Frontal cortex (tissue), 4 donors: ENCODE data around the gene ZNF71. TPM values are rescaled to one million over a fixed set of nuclear protein-coding genes. Genes with fewer than 3 reads are reported as not detected.

Experiments
- DNase-seq, 2 donors: peaks; one replicate each; pipeline ENCODE4 v3.0.0; 2012; ENCODE audit warnings: low spot score in 2 of 2
- FAIRE-seq: peaks from 2 replicates; lab custom pipeline; 2012; peaks lifted over from hg19 to GRCh38; lab: Jason Lieb, UNC
- total RNA-seq: library from RNA; depleted of rRNA; stranded (reverse); fragments of >200 nt; gene quantifications from one replicate; pipeline ENCODE4 v1.2.3, GENCODE V29; 2014
- donor health status: control.
- donor health status: control.
- donor health status: control.

The ZNF71 gene
- total RNA-seq, result 14.7 TPM

GRCh38 chr19:56594783-56595547 lies at the start of gene ZNF71:
ZNF71 (plus strand) TSS chr19:56595302; CDS start chr19:56601559, 6,257 bp downstream.
- DNase-seq, result peak; percentile 92 to 94
- no peak for FAIRE-seq

DNA sequence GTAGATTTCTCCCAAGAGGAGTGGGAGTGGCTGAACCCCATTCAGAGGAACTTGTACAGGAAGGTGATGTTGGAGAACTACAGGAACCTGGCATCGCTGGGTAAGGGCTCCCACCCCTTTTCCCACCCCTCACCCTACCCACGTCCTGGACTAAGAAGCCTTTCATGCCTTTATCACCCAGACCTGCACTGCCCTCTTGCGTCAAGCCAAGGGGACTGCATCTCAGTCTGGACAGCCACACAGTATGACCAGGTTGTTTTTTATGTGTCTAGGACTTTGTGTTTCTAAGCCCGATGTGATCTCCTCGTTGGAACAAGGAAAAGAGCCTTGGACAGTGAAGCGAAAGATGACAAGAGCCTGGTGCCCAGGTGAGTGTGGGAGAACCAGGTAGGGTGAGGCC lies 47.6 kb upstream of the ZNF71 start:
- FAIRE-seq (no peak), DNase-seq (no peak)

GRCh38 chr19:56554272-56554869 lies 40.7 kb upstream of the ZNF71 start:
- no peak for DNase-seq
- no peak for FAIRE-seq

GRCh38 chr19:56562766-56563165 lies 32.3 kb upstream of the ZNF71 start:
- no peak for DNase-seq
- no peak for FAIRE-seq

- FAIRE-seq (no peak), DNase-seq (peak; percentile 41 to 43)
Observed at GRCh38 chr19:56566904-56567273, 28.2 kb upstream of the ZNF71 start.

DNA sequence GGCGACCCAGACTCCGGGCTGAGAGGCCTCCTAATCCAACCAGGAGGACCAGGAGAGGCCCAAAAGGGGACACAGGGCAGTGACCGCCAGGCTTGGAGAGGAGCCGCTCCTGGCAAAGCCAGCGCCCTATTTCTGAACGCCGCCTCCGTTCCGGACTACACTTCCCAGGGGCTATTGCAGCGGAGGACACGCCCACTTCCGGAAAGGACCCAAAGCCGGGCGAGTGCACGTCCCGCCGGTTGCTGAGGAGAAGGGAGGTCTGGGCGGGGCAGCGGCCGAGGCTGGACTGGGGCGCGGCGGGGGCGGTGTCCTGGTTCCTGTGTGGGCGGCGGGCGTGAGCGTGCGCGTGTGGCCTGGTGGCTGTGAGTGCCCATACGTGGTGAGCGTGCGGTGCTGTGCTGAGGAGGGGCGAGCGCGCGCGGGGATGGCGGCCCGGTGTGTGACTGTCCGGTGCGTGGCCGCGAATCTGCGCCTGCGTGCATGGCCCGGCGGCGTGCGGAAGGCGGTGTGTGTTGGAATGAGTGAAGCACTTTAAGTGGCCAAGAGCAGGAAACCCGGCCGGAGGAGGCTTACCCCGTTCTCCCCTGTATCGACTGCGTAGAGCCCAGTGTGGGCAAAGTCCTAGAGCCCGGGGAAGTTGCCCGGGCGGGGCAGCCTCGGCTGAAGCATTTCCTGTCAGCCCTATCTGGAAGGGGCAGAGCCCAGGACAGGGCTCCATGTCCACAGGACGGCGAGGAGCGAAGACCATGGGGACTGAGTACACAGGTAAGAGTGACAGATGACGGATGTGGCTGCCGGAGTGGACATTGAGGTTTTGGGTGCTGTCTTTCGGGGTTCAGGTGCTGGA lies 27.6 kb upstream of the ZNF71 start, which contains the start of gene ZNF470:
Gene ZNF470 (plus strand): TSS at position 195 of the 847 bp plus-strand sequence. CDS start 2,844 bp downstream, outside the sequence.
- peak; percentile 89 to 95 for DNase-seq
- FAIRE-seq, result no peak

- FAIRE-seq, result no peak
- no peak for DNase-seq
Observed at GRCh38 chr19:56572589-56572988, 22.5 kb upstream of the ZNF71 start.

- no peak for FAIRE-seq
- DNase-seq, result no peak
Observed at GRCh38 chr19:56573914-56574313, 21.2 kb upstream of the ZNF71 start.

DNA sequence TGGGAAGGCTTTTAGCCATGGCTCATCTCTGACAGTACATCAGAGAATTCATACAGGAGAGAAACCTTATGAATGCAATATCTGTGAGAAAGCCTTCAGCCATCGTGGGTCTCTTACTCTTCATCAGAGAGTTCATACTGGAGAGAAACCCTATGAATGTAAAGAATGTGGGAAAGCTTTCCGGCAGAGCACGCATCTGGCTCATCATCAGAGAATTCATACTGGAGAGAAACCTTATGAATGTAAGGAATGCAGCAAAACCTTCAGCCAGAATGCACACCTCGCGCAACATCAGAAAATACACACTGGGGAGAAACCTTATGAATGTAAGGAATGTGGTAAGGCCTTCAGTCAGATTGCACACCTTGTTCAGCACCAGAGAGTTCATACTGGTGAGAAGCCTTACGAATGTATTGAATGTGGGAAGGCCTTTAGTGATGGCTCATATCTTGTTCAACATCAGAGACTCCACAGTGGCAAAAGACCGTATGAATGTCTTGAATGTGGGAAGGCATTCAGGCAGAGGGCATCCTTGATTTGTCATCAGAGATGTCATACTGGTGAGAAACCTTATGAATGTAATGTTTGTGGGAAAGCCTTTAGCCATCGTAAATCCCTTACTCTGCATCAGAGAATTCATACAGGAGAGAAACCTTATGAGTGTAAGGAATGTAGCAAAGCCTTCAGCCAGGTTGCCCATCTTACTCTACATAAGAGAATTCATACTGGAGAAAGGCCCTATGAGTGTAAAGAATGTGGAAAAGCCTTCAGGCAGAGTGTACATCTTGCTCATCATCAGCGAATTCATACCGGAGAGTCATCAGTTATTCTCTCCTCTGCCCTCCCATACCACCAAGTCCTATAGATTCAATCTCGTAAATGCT lies 17.1 kb upstream of the ZNF71 start:
- FAIRE-seq (no peak), DNase-seq (no peak)

DNA sequence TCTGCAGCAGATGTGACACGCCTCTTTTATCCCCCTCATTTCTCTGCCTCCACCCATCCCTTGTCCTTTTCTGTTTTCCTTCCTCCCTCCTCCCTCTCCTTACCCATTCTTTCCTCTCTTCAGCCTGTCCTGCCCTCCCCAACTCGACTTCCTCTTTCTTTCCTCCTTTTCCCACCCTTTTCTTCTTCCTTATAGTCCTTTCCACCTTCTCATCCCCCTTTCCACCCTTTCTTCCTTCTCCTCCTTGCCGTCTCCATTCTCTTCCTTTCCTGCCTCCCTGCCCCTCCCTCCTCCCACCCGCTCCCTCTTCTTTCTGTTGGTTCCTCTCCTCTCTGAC lies 688 bp upstream of the ZNF71 start:
- DNase-seq, result no peak
- FAIRE-seq, result no peak

- no peak for DNase-seq
- no peak for FAIRE-seq
Observed at GRCh38 chr19:56595548-56595899, 422 bp downstream of the ZNF71 start.

- FAIRE-seq, result no peak
Observed at GRCh38 chr19:56596676-56597075, 1.6 kb downstream of the ZNF71 start.

DNA sequence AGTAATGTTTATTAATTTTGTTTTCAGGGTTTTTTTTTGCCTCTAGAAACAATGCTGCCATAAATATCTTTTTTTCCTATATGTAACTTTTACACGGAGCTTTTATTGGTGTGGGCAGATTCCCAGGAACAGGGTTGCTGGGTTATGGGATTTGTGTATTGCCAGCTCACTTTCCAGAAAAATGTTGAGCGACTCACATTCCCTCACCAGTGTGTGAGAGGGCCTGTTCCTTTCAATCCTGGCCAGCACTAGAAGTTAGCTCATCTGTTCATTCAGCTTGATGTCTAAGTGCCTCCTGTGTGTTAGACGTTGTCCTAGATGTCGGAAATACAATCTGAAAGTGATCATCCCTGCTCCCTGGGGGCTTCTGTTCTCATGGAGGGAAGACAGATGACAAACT lies 2.6 kb downstream of the ZNF71 start:
- FAIRE-seq, result no peak
- DNase-seq, result no peak

More at GRCh38 chr19:56596676-56597075, 1.6 kb downstream of the ZNF71 start:
- no peak for DNase-seq

- DNase-seq (no peak), FAIRE-seq (no peak)
Observed at GRCh38 chr19:56601375-56601774, 6.3 kb downstream of the ZNF71 start.

- DNase-seq (no peak), FAIRE-seq (no peak)
Observed at GRCh38 chr19:56603829-56604228, 8.7 kb downstream of the ZNF71 start.

DNA sequence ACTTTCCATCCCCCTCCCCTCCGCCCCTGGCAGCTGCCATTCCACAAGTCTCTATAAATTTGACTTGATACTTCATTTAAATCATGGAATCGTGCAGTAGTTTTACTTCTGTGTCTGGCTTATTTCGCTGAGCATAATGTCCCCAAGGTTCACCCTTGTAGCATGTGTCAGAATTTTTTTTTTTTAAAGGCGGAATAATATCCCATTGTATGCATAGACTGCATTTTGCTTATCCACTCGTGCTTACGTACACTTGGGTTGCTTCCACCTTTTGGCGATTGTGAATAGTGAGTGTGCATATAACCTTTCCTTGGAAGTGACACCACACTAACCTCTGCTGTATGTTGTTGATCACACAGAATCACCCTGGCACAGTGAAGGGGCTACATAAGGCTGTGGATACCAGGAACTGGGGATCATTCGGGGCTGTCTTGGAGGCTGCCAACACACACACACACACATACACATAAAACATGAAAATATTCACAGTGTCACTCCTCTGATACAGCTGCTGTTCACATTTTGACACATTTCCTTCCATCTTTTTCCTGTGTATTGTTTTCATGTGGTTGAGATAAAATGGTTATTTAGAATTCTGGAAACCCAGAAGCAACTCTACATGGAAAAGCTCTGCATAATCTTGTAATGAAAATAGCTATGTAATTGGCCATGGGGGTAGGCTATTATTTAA lies 13.3 kb downstream of the ZNF71 start:
- no peak for DNase-seq
- no peak for FAIRE-seq

- DNase-seq, result no peak
- no peak for FAIRE-seq
Observed at GRCh38 chr19:56611288-56611687, 16.2 kb downstream of the ZNF71 start.

GRCh38 chr19:56612737-56613136 lies 17.6 kb downstream of the ZNF71 start:
- no peak for DNase-seq
- FAIRE-seq, result no peak

DNA sequence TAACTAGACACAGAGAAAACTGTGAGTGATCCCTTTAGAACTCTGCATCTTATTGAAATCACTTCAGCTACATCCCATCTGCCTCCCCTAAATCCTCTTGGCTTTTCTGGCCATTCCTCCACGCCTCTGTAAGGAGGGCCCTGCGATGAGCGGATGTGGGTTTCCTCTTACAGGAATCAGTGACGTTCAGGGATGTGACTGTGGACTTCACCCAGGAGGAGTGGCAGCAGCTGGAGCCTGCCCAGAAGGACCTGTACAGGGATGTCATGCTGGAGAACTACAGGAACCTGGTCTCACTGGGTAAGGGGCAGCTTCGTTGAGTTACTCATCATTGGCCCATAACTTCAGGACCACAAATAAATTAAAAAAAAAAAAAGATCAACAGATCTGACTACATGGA lies 18.5 kb downstream of the ZNF71 start:
- DNase-seq, result no peak
- no peak for FAIRE-seq
